IMR-90 (cell line): Measurements from ENCODE around the gene PPIP5K2. TPM values are rescaled to one million over a fixed set of nuclear protein-coding genes. Genes with fewer than 3 reads are reported as not detected.

ENCODE experiments used
- ATAC-seq: fragments of 200-7000 bp; cut with Tn5 transposase; 2 replicates; pipeline ENCODE4 v1.9.1; 2020; ENCODE audit warnings: low read depth, mild to moderate bottlenecking, moderate library complexity
- BruUV-seq: library from RNA; stranded (reverse); fragments of 400-500 nt; replicated peaks from 2 replicates; lab custom pipeline; 2021; lab: Mats Ljungman, UMichigan
- CTCF ChIA-PET: fragments of 300-600 bp; formaldehyde crosslinking; extraction: SDS; loops from one replicate; lab custom pipeline; 2021; ENCODE audit warnings: antibody characterized with exemption; lab: Yijun Ruan, JAX
- POLR2A ChIA-PET: fragments of 300-600 bp; sonication (Branson Sonifier 250); formaldehyde crosslinking; loops from one replicate; lab custom pipeline; 2022; ENCODE audit warnings: antibody characterized with exemption; ENCODE audit not compliant: unreplicated experiment; lab: Charles Lee
- DNase-seq: peaks from one replicate; pipeline ENCODE4 v3.0.0; 2013
- H2AFZ ChIP-seq: replicated peaks from 2 replicates; pipeline ENCODE3; 2013; ENCODE audit warnings: low read length, mild to moderate bottlenecking; ENCODE audit not compliant: poor library complexity
- H2AK5ac ChIP-seq: 2 replicates; pipeline ENCODE4 v1.6.1; 2013; ENCODE audit warnings: low read depth, low read length, inconsistent platforms
- H2AK9ac ChIP-seq: replicated peaks from 2 replicates; pipeline ENCODE3; 2013; ENCODE audit warnings: mild to moderate bottlenecking, low read depth, low read length, moderate library complexity; ENCODE audit not compliant: poor library complexity
- H2BK120ac ChIP-seq: 2 replicates; pipeline ENCODE4 v1.6.1; 2013; ENCODE audit warnings: low read depth, low read length, inconsistent platforms
- H2BK15ac ChIP-seq: 3 replicates; pipeline ENCODE4 v1.6.1; 2013; ENCODE audit warnings: low read depth, low read length, inconsistent platforms
- H2BK20ac ChIP-seq: 2 replicates; pipeline ENCODE4 v1.6.1; 2013; ENCODE audit warnings: low read depth, mild to moderate bottlenecking, inconsistent platforms, low read length, moderate library complexity
- H2BK5ac ChIP-seq: 2 replicates; pipeline ENCODE4 v1.6.1; 2013; ENCODE audit warnings: mild to moderate bottlenecking, low read depth, low read length, inconsistent platforms; ENCODE audit not compliant: poor library complexity, severe bottlenecking
- H3K14ac ChIP-seq: replicated peaks from 2 replicates; pipeline ENCODE4 v1.6.1; 2013; ENCODE audit warnings: low read depth, low read length, inconsistent platforms
- H3K18ac ChIP-seq: 2 replicates; pipeline ENCODE4 v1.6.1; 2013; ENCODE audit warnings: low read depth, low read length, control low read depth
- H3K23ac ChIP-seq: 2 replicates; pipeline ENCODE4 v1.6.1; 2013; ENCODE audit warnings: low read depth, low read length, inconsistent platforms
- H3K27ac ChIP-seq: 2 replicates; pipeline ENCODE4 v1.5.1; 2013; ENCODE audit warnings: mild to moderate bottlenecking, control low read depth, low read length; ENCODE audit not compliant: insufficient read depth
- H3K27me3 ChIP-seq: 2 replicates; pipeline ENCODE4 v1.6.1; 2013; ENCODE audit warnings: low read length; ENCODE audit not compliant: control insufficient read depth, insufficient read depth
- H3K36me3 ChIP-seq: 2 replicates; pipeline ENCODE4 v1.6.1; 2013; ENCODE audit warnings: low read length, mixed read lengths; ENCODE audit not compliant: control insufficient read depth, insufficient read depth
- H3K4ac ChIP-seq: 2 replicates; pipeline ENCODE4 v1.6.1; 2013; ENCODE audit warnings: low read depth, low read length, inconsistent platforms
- H3K4me1 ChIP-seq: 2 replicates; pipeline ENCODE4 v1.6.1; 2013; ENCODE audit warnings: low read length, mixed read lengths; ENCODE audit not compliant: control insufficient read depth, insufficient read depth
- H3K4me2 ChIP-seq: 2 replicates; pipeline ENCODE4 v1.6.1; 2013; ENCODE audit warnings: low read depth, mild to moderate bottlenecking, control low read depth, low read length, moderate library complexity
- H3K4me3 ChIP-seq: 2 replicates; pipeline ENCODE4 v1.5.1; 2013; ENCODE audit warnings: low read depth, mild to moderate bottlenecking, control low read depth, low read length, moderate library complexity; ENCODE audit not compliant: insufficient read depth
- H3K56ac ChIP-seq: 2 replicates; pipeline ENCODE4 v1.6.1; 2013; ENCODE audit warnings: low read length, inconsistent platforms; ENCODE audit not compliant: insufficient read depth; ENCODE audit errors: extremely low read depth
- H3K79me1 ChIP-seq, 2 experiments: 2 replicates each; pipeline ENCODE4 v1.6.1; 2013; ENCODE audit warnings: low read length in 2 of 2, inconsistent platforms in 1 of 2, low read depth in 1 of 2
- H3K9ac ChIP-seq: 2 replicates; pipeline ENCODE4 v1.6.1; 2013; ENCODE audit warnings: low read depth, low read length, control low read depth
- H3K9me1 ChIP-seq: 2 replicates; pipeline ENCODE4 v1.6.1; 2013; ENCODE audit warnings: low read length, inconsistent platforms; ENCODE audit not compliant: insufficient read depth
- H3K9me3 ChIP-seq: 2 replicates; pipeline ENCODE4 v1.6.1; 2013; ENCODE audit warnings: low read length; ENCODE audit not compliant: control insufficient read depth, insufficient read depth
- H4K20me1 ChIP-seq: 2 replicates; pipeline ENCODE4 v1.6.1; 2013; ENCODE audit warnings: low read length, inconsistent platforms; ENCODE audit not compliant: insufficient read depth
- H4K5ac ChIP-seq: 2 replicates; pipeline ENCODE4 v1.6.1; 2013; ENCODE audit warnings: mild to moderate bottlenecking, low read depth, low read length, control low read depth
- H4K8ac ChIP-seq, 2 experiments: 2 replicates each; pipeline ENCODE4 v1.6.1; 2013; ENCODE audit warnings: low read depth in 2 of 2, low read length in 2 of 2, control low read depth in 1 of 2, inconsistent platforms in 1 of 2
- H4K91ac ChIP-seq: 2 replicates; pipeline ENCODE4 v1.6.1; 2013; ENCODE audit warnings: low read depth, low read length, inconsistent platforms; ENCODE audit not compliant: insufficient read depth
- BHLHE40 ChIP-seq: fragments of 150-350 bp; IDR thresholded peaks from 2 replicates; pipeline ENCODE4 v1.6.1; 2016; ENCODE audit warnings: mild to moderate bottlenecking, low read depth, low read length
- CEBPB ChIP-seq: IDR thresholded peaks from 2 replicates; pipeline ENCODE4 v1.6.1; 2012; ENCODE audit warnings: low read depth, low read length, improper control_type of control experiment
- CHD1 ChIP-seq: IDR thresholded peaks from 2 replicates; pipeline ENCODE4 v1.6.1; 2012; ENCODE audit warnings: low read depth, low read length, improper control_type of control experiment
- CTCF ChIP-seq: conservative IDR thresholded peaks from 2 replicates; pipeline ENCODE4 v1.5.1; 2012; ENCODE audit warnings: mild to moderate bottlenecking, low read depth, low read length, improper control_type of control experiment
- ELK1 ChIP-seq: fragments of 150-350 bp; IDR thresholded peaks from 2 replicates; pipeline ENCODE4 v1.6.1; 2016; ENCODE audit warnings: low read depth, mild to moderate bottlenecking, low read length, moderate library complexity, borderline replicate concordance
- FOS ChIP-seq: fragments of 150-350 bp; IDR thresholded peaks from 2 replicates; pipeline ENCODE4 v1.6.1; 2016; ENCODE audit warnings: low read depth, low read length
- MAFK ChIP-seq: IDR thresholded peaks from 2 replicates; pipeline ENCODE4 v1.6.1; 2012; ENCODE audit warnings: low read depth, low read length, improper control_type of control experiment
- MAZ ChIP-seq: IDR thresholded peaks from 2 replicates; pipeline ENCODE4 v1.6.1; 2012; ENCODE audit warnings: low read depth, mild to moderate bottlenecking, low read length, improper control_type of control experiment, moderate library complexity, borderline replicate concordance
- MXI1 ChIP-seq: IDR thresholded peaks from 2 replicates; pipeline ENCODE4 v1.6.1; 2012; ENCODE audit warnings: low read depth, mild to moderate bottlenecking, low read length, moderate library complexity, borderline replicate concordance
- NFE2L2 ChIP-seq: fragments of 150-350 bp; IDR thresholded peaks from 2 replicates; pipeline ENCODE4 v1.6.1; 2016; ENCODE audit warnings: low read depth, mild to moderate bottlenecking, low read length
- POLR2A ChIP-seq: IDR thresholded peaks from 2 replicates; pipeline ENCODE4 v1.6.1; 2012; ENCODE audit warnings: mild to moderate bottlenecking, low read depth, low read length
- RAD21 ChIP-seq: IDR thresholded peaks from 2 replicates; pipeline ENCODE4 v1.6.1; 2012; ENCODE audit warnings: low read length, improper control_type of control experiment
- RCOR1 ChIP-seq: IDR thresholded peaks from 2 replicates; pipeline ENCODE4 v1.6.1; 2012; ENCODE audit warnings: mild to moderate bottlenecking, low read length, improper control_type of control experiment; ENCODE audit not compliant: insufficient replicate concordance
- RFX5 ChIP-seq: IDR thresholded peaks from 2 replicates; pipeline ENCODE4 v1.8.0; 2012; ENCODE audit warnings: low read depth, mild to moderate bottlenecking, low read length, moderate library complexity
- SMC3 ChIP-seq: fragments of 150-350 bp; IDR thresholded peaks from 2 replicates; pipeline ENCODE4 v1.6.1; 2016; ENCODE audit warnings: low read depth, mild to moderate bottlenecking, antibody characterized with exemption, low read length, moderate library complexity
- USF2 ChIP-seq: fragments of 150-350 bp; IDR thresholded peaks from 2 replicates; pipeline ENCODE4 v1.6.1; 2017; ENCODE audit warnings: mild to moderate bottlenecking, antibody characterized with exemption, low read length, low read depth
- WGBS, 2 experiments: methylation state at CpG; one replicate each; pipeline versions ENCODE4 v1.1.5 to v1.1.7; 2013; ENCODE audit warnings: missing lambda C conversion rate in 2 of 2; ENCODE audit not compliant: insufficient read length in 1 of 2; ENCODE audit errors: extremely low coverage in 2 of 2; 5-methylcytosine and 5-hydroxymethylcytosine counted together
- dilution Hi-C: fragments of 300-500 bp; cut with HindIII; formaldehyde crosslinking; loops from one replicate; pipeline ENCODE4 v1.14.3; 2018; ENCODE audit warnings: low sequenced_read_pairs; ENCODE audit not compliant: unreplicated experiment
- in situ Hi-C: fragments of 300-500 bp; cut with MboI; formaldehyde crosslinking; loops from 3 replicates; pipeline ENCODE4 v1.14.3; 2019; ENCODE audit warnings: low sequenced_read_pairs, inconsistent platforms, mixed read lengths
- intact Hi-C: fragments of 100-400 bp; cut with micrococcal nuclease; formaldehyde crosslinking; loops from 2 replicates; pipeline ENCODE4 v1.10.0; 2022
- polyA plus RNA-seq, 3 experiments: library from polyadenylated mRNA; depleted of rRNA; stranded (reverse); fragments of >200 nt; gene quantifications; 2 replicates each; pipeline ENCODE4 v1.2.3, GENCODE V29; 2012; ENCODE audit warnings: low replicate concordance in 1 of 3
- total RNA-seq: library from RNA; depleted of rRNA; stranded (reverse); fragments of >200 nt; gene quantifications from 2 replicates; pipeline ENCODE4 v1.2.3, GENCODE V29; 2012

The PPIP5K2 gene
- total and polyA plus RNA-seq, 2 of the 4 experiments (the other 2 are of a cell fraction), result 32.4 to 67.6 TPM

GRCh38 chr5:103235891-103236290, 115.8 kb downstream of the PPIP5K2 start:
- intact Hi-C loops (no loop called here), dilution Hi-C loops (no loop called here), in situ Hi-C loops (no loop called here)
- Histone ChIP-seq H3K36me3 (no peaks in the 10 kb centered on the region), H3K23ac (no peak overlapping the region), H3K9me3 (no peaks in the 10 kb centered on the region), H3K9ac (no peak overlapping the region), H2AK5ac (no peak overlapping the region), H4K5ac (no peak overlapping the region), H3K18ac (no peak overlapping the region), H3K56ac (no peak overlapping the region), H3K4ac (no peak overlapping the region), H2BK20ac (no peak overlapping the region), H4K91ac (no peak overlapping the region), H3K27ac (no peak overlapping the region), H2AFZ (no peak overlapping the region), H3K4me1 (no peaks in the 10 kb centered on the region), H2AK9ac (no peak overlapping the region), H4K8ac (no peak overlapping the region), H3K14ac (no peak overlapping the region), H3K4me3 (no peak overlapping the region), H4K20me1 (no peaks in the 10 kb centered on the region), H2BK120ac (no peak overlapping the region), H2BK15ac (no peak overlapping the region), H3K27me3 (no peaks in the 10 kb centered on the region), H3K4me2 (no peak overlapping the region), H3K79me1 (no peaks in the 10 kb centered on the region), H2BK5ac (no peak overlapping the region), H3K9me1 (no peaks in the 10 kb centered on the region)
- no peak for TF ChIP-seq FOS
- TF ChIP-seq CHD1, result no peak
- TF ChIP-seq RAD21, result no peak
- no peak for TF ChIP-seq BHLHE40
- TF ChIP-seq MXI1, result no peak
- TF ChIP-seq MAFK, result no peak
- no peak for TF ChIP-seq SMC3
- TF ChIP-seq NFE2L2, result no peak
- TF ChIP-seq POLR2A, result no peak
- no peak for TF ChIP-seq CTCF
- TF ChIP-seq CEBPB, result no peak
- no peak for TF ChIP-seq ELK1
- TF ChIP-seq MAZ, result no peak
- no peak for TF ChIP-seq RFX5
- no peak for TF ChIP-seq USF2
- no peak for TF ChIP-seq RCOR1
- POLR2A ChIA-PET, result no interaction called here
- no peak for ATAC-seq
- DNase-seq, result no peak
- BruUV-seq, result no TSS peak
- CTCF ChIA-PET, result no interaction called here
- no CpG with 5 or more reads among the region's 1 CpG for WGBS, 2 experiments
